Measurements from ENCODE around the gene AP5M1. TPM values are rescaled to one million over a fixed set of nuclear protein-coding genes. Genes with fewer than 3 reads are reported as not detected.
A peak's percentile ranks its signal among the peaks of the same experiment; 100 is the strongest.

AP5M1 gene
- total RNA-seq, 1 experiment from 2014 or later = 58.7 TPM

DNA sequence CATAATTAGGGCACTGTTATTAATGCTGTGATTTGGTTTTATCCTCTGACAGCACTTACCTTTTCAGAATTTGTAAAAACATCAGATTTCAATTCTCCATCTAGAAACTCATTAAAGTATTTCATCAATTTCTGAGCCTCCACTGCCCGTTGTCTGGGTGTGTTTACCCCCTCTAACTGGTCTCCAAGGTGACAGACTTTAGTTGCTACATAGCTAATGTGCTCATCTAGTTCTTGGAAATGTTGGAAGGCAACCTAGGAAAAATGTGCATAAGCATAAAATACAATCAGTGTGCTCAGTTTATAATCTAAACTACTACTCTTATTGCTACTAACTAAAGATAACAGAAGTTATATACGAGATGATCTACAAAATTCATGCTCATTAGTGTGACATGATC is 24.7 kb upstream of the AP5M1 start:
- H3K4me3 ChIP-seq (ENCODE audit: low read depth, low read length, poor library complexity, severe bottlenecking) = no peak overlapping the region
- no peaks in the 10 kb centered on the region for H3K27me3 ChIP-seq (replicated peaks; ENCODE audit: insufficient read depth, low read depth, low read length, poor library complexity)
- ChIA-PET CTCF (no interaction called here), POLR2A (ENCODE audit: low non-redundant PET) (no interaction called here)
- intact Hi-C loops (cut with micrococcal nuclease; ENCODE audit: unreplicated experiment) = no loop called here
- no peak overlapping the region for H3K27ac ChIP-seq (ENCODE audit: low read depth, low read length, poor library complexity, severe bottlenecking)
- peaks cover 11% of the 10 kb centered on the region for H3K4me1 ChIP-seq (ENCODE audit: insufficient read depth, low read length, poor library complexity, severe bottlenecking)
- TF ChIP-seq, protein P1, sequence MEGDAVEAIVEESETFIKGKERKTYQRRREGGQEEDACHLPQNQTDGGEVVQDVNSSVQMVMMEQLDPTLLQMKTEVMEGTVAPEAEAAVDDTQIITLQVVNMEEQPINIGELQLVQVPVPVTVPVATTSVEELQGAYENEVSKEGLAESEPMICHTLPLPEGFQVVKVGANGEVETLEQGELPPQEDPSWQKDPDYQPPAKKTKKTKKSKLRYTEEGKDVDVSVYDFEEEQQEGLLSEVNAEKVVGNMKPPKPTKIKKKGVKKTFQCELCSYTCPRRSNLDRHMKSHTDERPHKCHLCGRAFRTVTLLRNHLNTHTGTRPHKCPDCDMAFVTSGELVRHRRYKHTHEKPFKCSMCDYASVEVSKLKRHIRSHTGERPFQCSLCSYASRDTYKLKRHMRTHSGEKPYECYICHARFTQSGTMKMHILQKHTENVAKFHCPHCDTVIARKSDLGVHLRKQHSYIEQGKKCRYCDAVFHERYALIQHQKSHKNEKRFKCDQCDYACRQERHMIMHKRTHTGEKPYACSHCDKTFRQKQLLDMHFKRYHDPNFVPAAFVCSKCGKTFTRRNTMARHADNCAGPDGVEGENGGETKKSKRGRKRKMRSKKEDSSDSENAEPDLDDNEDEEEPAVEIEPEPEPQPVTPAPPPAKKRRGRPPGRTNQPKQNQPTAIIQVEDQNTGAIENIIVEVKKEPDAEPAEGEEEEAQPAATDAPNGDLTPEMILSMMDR (conservative IDR thresholded peaks at IDR 0.05; ENCODE audit: low read depth, low read length) = no peak
- no peak for TF ChIP-seq EZH2 (IDR thresholded peaks at IDR 0.05; ENCODE audit: borderline replicate concordance, low read depth, low read length, poor library complexity, severe bottlenecking)
- no peak for DNase-seq (ENCODE audit: low spot score)
- no peaks in the 10 kb centered on the region for H3K9me3 ChIP-seq (ENCODE audit: low read depth, low read length, poor library complexity, severe bottlenecking)
- peaks cover 6% of the 10 kb centered on the region for H3K36me3 ChIP-seq (ENCODE audit: insufficient read depth, low read length, poor library complexity, severe bottlenecking)
- no TSS peak for BruUV-seq (replicated peaks)

DNA sequence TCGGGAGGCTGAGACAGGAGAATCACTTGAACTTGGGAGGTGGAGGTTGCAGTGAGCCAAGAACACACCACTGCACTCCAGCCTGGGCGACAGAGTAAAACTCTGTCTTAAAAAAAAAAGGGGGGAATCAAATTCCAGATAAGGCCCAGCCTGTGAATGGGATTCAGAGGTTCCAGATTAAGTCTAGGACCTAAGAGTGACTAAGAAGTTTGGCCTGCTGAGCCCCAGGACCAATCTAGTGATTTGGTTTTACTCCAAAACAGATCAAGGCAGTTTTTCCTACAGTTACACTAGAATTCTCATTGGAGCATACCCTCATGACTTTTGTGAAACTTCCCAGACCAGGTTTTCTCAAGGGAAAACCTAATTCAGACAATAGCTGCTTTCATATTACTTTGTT is 22.8 kb upstream of the AP5M1 start:
- H3K27ac ChIP-seq (ENCODE audit: low read depth, low read length, poor library complexity, severe bottlenecking) = no peak overlapping the region
- ChIA-PET POLR2A (ENCODE audit: low non-redundant PET) (interaction anchor here (0.5 kb wide), 1 partner anchor 12 kb away, joined by 3 read pairs; no protein-coding TSS in a partner anchor), CTCF (no interaction called here)
- H3K36me3 ChIP-seq (ENCODE audit: insufficient read depth, low read length, poor library complexity, severe bottlenecking) = peaks cover 4% of the 10 kb centered on the region
- H3K4me3 ChIP-seq (ENCODE audit: low read depth, low read length, poor library complexity, severe bottlenecking) = no peak overlapping the region
- H3K9me3 ChIP-seq (ENCODE audit: low read depth, low read length, poor library complexity, severe bottlenecking) = no peaks in the 10 kb centered on the region
- H3K4me1 ChIP-seq (ENCODE audit: insufficient read depth, low read length, poor library complexity, severe bottlenecking) = peaks cover 11% of the 10 kb centered on the region
- intact Hi-C loops (cut with micrococcal nuclease; ENCODE audit: unreplicated experiment) = no loop called here
- DNase-seq (ENCODE audit: low spot score) = no peak
- no peaks in the 10 kb centered on the region for H3K27me3 ChIP-seq (replicated peaks; ENCODE audit: insufficient read depth, low read depth, low read length, poor library complexity)
- BruUV-seq (replicated peaks) = no TSS peak
- TF ChIP-seq, protein P1 (conservative IDR thresholded peaks at IDR 0.05; ENCODE audit: low read depth, low read length) = no peak
- TF ChIP-seq EZH2 (IDR thresholded peaks at IDR 0.05; ENCODE audit: borderline replicate concordance, low read depth, low read length, poor library complexity, severe bottlenecking) = no peak

DNA sequence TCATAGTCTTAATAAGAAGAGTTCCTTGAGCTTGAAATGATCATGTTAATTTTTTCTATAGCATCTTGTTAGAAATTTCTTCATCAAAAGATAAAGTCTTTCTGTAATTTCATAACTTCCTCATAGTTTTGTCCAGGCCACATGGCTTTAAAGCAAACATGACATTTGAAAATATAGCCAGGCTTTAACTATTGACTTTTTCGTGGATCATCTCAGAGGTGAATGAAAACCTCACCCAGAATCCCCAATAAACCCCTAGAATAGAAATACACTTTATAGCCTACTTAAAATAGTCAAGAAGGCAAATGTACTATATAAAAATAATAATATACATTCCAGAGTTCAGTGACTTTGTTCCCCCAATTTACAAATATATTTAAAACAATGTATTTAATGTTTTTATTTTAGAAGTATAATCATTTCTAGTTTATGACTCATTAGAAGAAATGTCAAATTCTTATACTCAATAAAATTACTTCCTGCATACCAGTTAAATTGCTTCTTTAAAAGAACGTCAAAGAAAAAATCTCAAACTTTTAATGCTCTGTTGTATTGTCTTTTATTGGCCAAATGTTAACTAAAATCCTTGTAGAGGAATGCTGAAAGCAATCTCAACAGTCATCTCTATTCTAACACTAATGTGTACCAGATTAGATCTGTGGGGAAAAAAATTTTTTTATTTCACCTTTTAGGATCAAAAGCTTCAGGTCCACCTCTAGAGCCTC is 21.7 kb upstream of the AP5M1 start:
- Histone ChIP-seq H3K4me3 (ENCODE audit: low read depth, low read length, poor library complexity, severe bottlenecking) (no peak overlapping the region), H3K4me1 (ENCODE audit: insufficient read depth, low read length, poor library complexity, severe bottlenecking) (peaks cover 18% of the 10 kb centered on the region), H3K27me3 (replicated peaks; ENCODE audit: insufficient read depth, low read depth, low read length, poor library complexity) (no peaks in the 10 kb centered on the region), H3K9me3 (ENCODE audit: low read depth, low read length, poor library complexity, severe bottlenecking) (no peaks in the 10 kb centered on the region), H3K36me3 (ENCODE audit: insufficient read depth, low read length, poor library complexity, severe bottlenecking) (peaks cover 4% of the 10 kb centered on the region), H3K27ac (ENCODE audit: low read depth, low read length, poor library complexity, severe bottlenecking) (no peak overlapping the region)
- TF ChIP-seq EZH2 (IDR thresholded peaks at IDR 0.05; ENCODE audit: borderline replicate concordance, low read depth, low read length, poor library complexity, severe bottlenecking) = no peak
- TF ChIP-seq, protein P1 (conservative IDR thresholded peaks at IDR 0.05; ENCODE audit: low read depth, low read length) = no peak
- CTCF ChIA-PET = no interaction called here
- intact Hi-C loops (cut with micrococcal nuclease; ENCODE audit: unreplicated experiment) = no loop called here
- POLR2A ChIA-PET (ENCODE audit: low non-redundant PET) = no interaction called here
- peak; percentile 28 for DNase-seq (ENCODE audit: low spot score)
- BruUV-seq (replicated peaks) = no TSS peak
